Muscle layer of colon (tissue), 2 donors: ENCODE data around the gene ROBO3.

ENCODE experiments used
- H3K27ac ChIP-seq: one replicate; pipeline ENCODE4 v1.7.0; 2013; ENCODE audit warnings: low read depth, mild to moderate bottlenecking, low read length, moderate library complexity
- H3K27me3 ChIP-seq, 2 donors: one replicate each; pipeline ENCODE4 v1.7.0; 2013; ENCODE audit warnings: low read length in 2 of 2, mild to moderate bottlenecking in 2 of 2; ENCODE audit not compliant: insufficient read depth in 2 of 2, control insufficient read depth in 1 of 2
- H3K36me3 ChIP-seq: one replicate; pipeline ENCODE4 v1.7.0; 2013; ENCODE audit warnings: mild to moderate bottlenecking, low read length; ENCODE audit not compliant: insufficient read depth
- H3K4me1 ChIP-seq: one replicate; pipeline ENCODE4 v1.7.0; 2013; ENCODE audit warnings: mild to moderate bottlenecking, low read length; ENCODE audit not compliant: insufficient read depth
- H3K4me3 ChIP-seq, 2 donors: one replicate each; pipeline ENCODE4 v1.7.0; 2013; ENCODE audit warnings: low read length in 2 of 2, low read depth in 1 of 2, mild to moderate bottlenecking in 1 of 2, moderate library complexity in 1 of 2
- H3K9ac ChIP-seq: one replicate; pipeline ENCODE4 v1.7.0; 2013; ENCODE audit warnings: low read length
- H3K9me3 ChIP-seq: one replicate; pipeline ENCODE4 v1.7.0; 2013; ENCODE audit warnings: mild to moderate bottlenecking, low read length
- donor health status: abdominal sarcoma.
- donor health status: Adenocarcinoma of cecum.

Gene ROBO3

GRCh38 chr11:124896821-124897391 lies 31.7 kb downstream of the ROBO3 start:
- H3K4me1 ChIP-seq = peaks cover 22% of the 10 kb centered on the region
- H3K9ac ChIP-seq = no peak overlapping the region
- no peaks in the 10 kb centered on the region for H3K9me3 ChIP-seq
- no peaks in the 10 kb centered on the region for H3K36me3 ChIP-seq
- H3K27me3 ChIP-seq = no peaks in the 10 kb centered on the region
- H3K27ac ChIP-seq = no peak overlapping the region
- no peak overlapping the region for H3K4me3 ChIP-seq

- Histone ChIP-seq H3K27ac (no peak within 1 kb of the TSS), H3K4me1 (peaks cover 15% of the 10 kb centered on the region), H3K9ac (no peak within 1 kb of the TSS), H3K4me3 (peak within 1 kb of the TSS in 1 of 2 donors; percentile 5), H3K9me3 (no peaks in the 10 kb centered on the region), H3K27me3 (no peaks in the 10 kb centered on the region), H3K36me3 (no peaks in the 10 kb centered on the region)
These were observed 32.5 kb downstream of the ROBO3 start, which contains the start of gene ROBO4 for GRCh38 chr11:124897674-124898262. Gene ROBO4, minus strand, starts transcription at chr11:124897865. Its CDS starts 70 bp downstream, at chr11:124897795.

- Histone ChIP-seq H3K27me3 (no peaks in the 10 kb centered on the region), H3K27ac (no peak overlapping the region), H3K9me3 (no peaks in the 10 kb centered on the region), H3K4me3 (no peak overlapping the region), H3K9ac (no peak overlapping the region), H3K4me1 (peaks cover 15% of the 10 kb centered on the region), H3K36me3 (no peaks in the 10 kb centered on the region)
These were observed 33.0 kb downstream of the ROBO3 start for GRCh38 chr11:124898263-124898680.

- H3K4me3 ChIP-seq = no peak overlapping the region
- no peak overlapping the region for H3K9ac ChIP-seq
- no peak overlapping the region for H3K27ac ChIP-seq
- no peaks in the 10 kb centered on the region for H3K36me3 ChIP-seq
- H3K4me1 ChIP-seq = peaks cover 15% of the 10 kb centered on the region
- H3K27me3 ChIP-seq = no peaks in the 10 kb centered on the region
- no peaks in the 10 kb centered on the region for H3K9me3 ChIP-seq
These were observed 33.5 kb downstream of the ROBO3 start for GRCh38 chr11:124898711-124899110.

GRCh38 chr11:124899383-124900145 lies 34.3 kb downstream of the ROBO3 start:
- H3K9ac ChIP-seq = no peak overlapping the region
- no peaks in the 10 kb centered on the region for H3K27me3 ChIP-seq
- H3K4me1 ChIP-seq = peaks cover 14% of the 10 kb centered on the region
- H3K27ac ChIP-seq = no peak overlapping the region
- H3K9me3 ChIP-seq = no peaks in the 10 kb centered on the region
- H3K36me3 ChIP-seq = no peaks in the 10 kb centered on the region
- no peak overlapping the region for H3K4me3 ChIP-seq

- H3K9ac ChIP-seq = no peak overlapping the region
- no peak overlapping the region for H3K4me3 ChIP-seq
- no peak overlapping the region for H3K27ac ChIP-seq
- no peaks in the 10 kb centered on the region for H3K27me3 ChIP-seq
- H3K9me3 ChIP-seq = no peaks in the 10 kb centered on the region
- H3K4me1 ChIP-seq = peaks cover 12% of the 10 kb centered on the region
- no peaks in the 10 kb centered on the region for H3K36me3 ChIP-seq
These were observed 35.2 kb downstream of the ROBO3 start for GRCh38 chr11:124900464-124900863.

- no peak overlapping the region for H3K9ac ChIP-seq
- no peak overlapping the region for H3K4me3 ChIP-seq
- no peaks in the 10 kb centered on the region for H3K27me3 ChIP-seq
- no peaks in the 10 kb centered on the region for H3K9me3 ChIP-seq
- H3K4me1 ChIP-seq = peaks cover 12% of the 10 kb centered on the region
- no peak overlapping the region for H3K27ac ChIP-seq
- no peaks in the 10 kb centered on the region for H3K36me3 ChIP-seq
These were observed 37.4 kb downstream of the ROBO3 start for GRCh38 chr11:124902616-124903015.

- H3K27me3 ChIP-seq = no peaks in the 10 kb centered on the region
- H3K4me1 ChIP-seq = no peaks in the 10 kb centered on the region
- no peak overlapping the region for H3K4me3 ChIP-seq
- no peaks in the 10 kb centered on the region for H3K9me3 ChIP-seq
- H3K36me3 ChIP-seq = no peaks in the 10 kb centered on the region
- H3K9ac ChIP-seq = no peak overlapping the region
- no peak overlapping the region for H3K27ac ChIP-seq
These were observed 50.5 kb downstream of the ROBO3 start for GRCh38 chr11:124915541-124916369.

- Histone ChIP-seq H3K27ac (no peak overlapping the region), H3K4me3 (no peak overlapping the region), H3K9me3 (no peaks in the 10 kb centered on the region), H3K36me3 (no peaks in the 10 kb centered on the region), H3K9ac (no peak overlapping the region), H3K4me1 (no peaks in the 10 kb centered on the region), H3K27me3 (no peaks in the 10 kb centered on the region)
These were observed 51.1 kb downstream of the ROBO3 start for GRCh38 chr11:124916370-124916710.

- H3K36me3 ChIP-seq = no peaks in the 10 kb centered on the region
- no peak overlapping the region for H3K4me3 ChIP-seq
- H3K9ac ChIP-seq = no peak overlapping the region
- no peak overlapping the region for H3K27ac ChIP-seq
- no peaks in the 10 kb centered on the region for H3K4me1 ChIP-seq
- no peaks in the 10 kb centered on the region for H3K27me3 ChIP-seq
- H3K9me3 ChIP-seq = no peaks in the 10 kb centered on the region
These were observed 51.9 kb downstream of the ROBO3 start for GRCh38 chr11:124917115-124917637.

- Histone ChIP-seq H3K36me3 (no peaks in the 10 kb centered on the region), H3K9ac (no peak within 1 kb of the TSS), H3K9me3 (no peaks in the 10 kb centered on the region), H3K4me3 (no peak within 1 kb of the TSS), H3K27ac (no peak within 1 kb of the TSS), H3K4me1 (no peaks in the 10 kb centered on the region), H3K27me3 (no peaks in the 10 kb centered on the region)
These were observed 53.7 kb downstream of the ROBO3 start, which contains the start of gene HEPN1 for GRCh38 chr11:124918950-124919349. Gene HEPN1, plus strand, starts transcription at chr11:124919250.
